NOMO-1 treated with DMSO at 0.1 percent for 48 hours (cell line): ENCODE measurements around the gene RHCG.
A peak's percentile ranks its signal among the peaks of the same experiment; 100 is the strongest.
"Not testable (repeated sequence)": the region's sequence is repeated elsewhere in the genome, so short reads cannot be mapped to it uniquely, and the experiment has no call there.

ENCODE experiments used
- DNase-seq: peaks from one replicate; lab custom pipeline; 2025; ENCODE audit not compliant: unreplicated experiment; lab: John Stamatoyannopoulos, UW

RHCG gene

DNA sequence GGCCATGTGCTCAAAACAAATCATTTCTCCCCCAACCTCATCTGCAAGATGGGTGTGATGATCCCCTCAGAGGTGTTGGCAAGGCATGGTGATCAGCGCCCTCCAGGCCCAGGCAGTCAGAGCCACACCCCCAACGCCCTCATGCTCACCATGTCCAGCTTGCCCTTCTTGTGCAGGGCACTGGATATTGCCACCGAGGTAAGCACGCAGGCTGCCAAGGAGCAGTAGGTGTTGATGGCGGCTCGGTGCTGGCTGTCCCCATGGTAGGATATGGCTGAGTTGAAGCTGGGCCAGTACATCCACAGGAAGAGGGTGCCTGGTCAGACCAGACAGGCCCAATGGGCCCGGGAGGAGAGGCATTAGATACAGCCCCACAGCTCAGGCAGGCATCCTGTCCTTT, 17.2 kb downstream of the RHCG start:
- DNase-seq = no peak

DNA sequence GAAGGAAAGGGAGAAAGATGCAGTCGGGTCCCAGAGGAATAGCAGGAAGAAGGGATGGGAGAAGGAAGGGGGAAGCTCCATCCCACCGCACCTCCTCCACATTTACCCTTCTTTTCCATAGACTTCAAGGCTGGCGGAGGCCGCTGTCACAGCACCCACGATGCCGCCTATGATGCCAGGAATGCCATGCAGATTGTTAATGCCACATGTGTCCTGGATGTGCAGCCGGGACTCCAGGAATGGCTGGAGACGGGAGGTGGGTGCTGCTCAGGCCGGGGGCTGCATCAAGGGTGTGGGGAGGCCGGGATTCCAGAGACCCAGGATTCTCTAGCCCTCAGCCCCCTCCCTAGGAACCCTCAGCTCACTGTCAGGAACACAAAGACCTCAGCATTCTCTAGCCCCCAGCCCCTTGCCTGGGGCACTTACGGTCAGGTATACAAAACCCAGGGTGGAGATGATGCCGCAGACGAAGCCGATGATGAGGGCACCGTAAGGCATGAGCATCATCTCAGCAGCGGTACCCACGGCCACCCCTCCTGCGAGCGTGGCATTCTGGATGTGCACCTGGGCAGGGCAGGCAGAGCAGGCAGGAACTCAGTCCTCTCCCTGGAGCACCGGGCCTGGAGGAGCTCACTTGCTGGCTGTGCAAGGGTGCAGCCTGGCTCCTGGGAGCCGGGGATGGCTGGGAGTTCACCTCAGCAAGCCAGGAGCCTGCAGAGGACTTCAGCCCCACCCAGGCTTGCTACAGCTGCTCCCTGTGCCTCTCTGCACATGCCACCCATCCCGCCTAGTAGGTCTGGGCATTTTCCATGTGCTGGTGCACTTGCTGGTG, 18.8 kb downstream of the RHCG start:
- no peak for DNase-seq

DNA sequence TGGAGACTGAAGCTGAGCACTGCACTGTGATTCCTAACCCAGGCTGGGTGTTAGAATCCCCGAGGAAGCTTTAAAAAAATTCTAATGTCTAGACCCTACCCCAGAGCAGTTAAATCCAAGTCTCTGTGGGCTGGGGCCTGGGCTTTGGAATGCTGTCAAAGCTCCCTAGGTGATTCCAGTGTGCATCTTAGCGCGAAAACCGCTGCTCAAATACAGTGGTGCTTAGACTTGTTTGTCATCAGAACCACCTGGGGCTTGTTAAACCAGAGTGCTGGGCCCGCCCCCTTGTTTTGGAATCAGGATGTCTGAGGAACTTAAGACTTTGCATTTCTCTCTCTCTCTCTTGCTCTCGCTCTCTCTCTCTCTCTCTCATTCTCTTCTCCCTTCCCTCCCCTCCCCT, 20.7 kb downstream of the RHCG start:
- no peak for DNase-seq

DNA sequence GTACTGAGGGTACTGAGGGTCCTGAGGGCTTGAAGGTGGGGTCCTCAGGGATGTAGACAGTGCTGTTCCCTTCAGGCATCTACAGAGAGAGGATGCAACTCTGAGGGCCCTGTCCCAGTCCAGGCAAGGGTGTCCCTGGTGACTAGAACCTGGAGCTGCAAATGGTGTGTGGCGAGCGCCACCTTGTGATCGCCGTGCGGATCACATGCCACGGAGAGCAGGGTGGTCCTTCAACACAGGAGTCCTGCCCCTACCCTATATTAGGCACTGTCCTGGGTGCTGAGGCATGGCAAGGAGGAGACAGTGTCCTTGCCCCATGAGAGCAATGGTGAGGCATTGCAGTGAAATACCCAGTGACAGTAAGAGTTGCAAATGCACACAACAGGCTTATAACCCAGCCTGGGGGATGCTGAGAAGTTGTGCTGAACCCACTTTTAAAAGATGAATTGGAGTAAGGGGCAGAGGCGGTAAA, 23.6 kb downstream of the RHCG start:
- DNase-seq = peak; percentile 53

DNA sequence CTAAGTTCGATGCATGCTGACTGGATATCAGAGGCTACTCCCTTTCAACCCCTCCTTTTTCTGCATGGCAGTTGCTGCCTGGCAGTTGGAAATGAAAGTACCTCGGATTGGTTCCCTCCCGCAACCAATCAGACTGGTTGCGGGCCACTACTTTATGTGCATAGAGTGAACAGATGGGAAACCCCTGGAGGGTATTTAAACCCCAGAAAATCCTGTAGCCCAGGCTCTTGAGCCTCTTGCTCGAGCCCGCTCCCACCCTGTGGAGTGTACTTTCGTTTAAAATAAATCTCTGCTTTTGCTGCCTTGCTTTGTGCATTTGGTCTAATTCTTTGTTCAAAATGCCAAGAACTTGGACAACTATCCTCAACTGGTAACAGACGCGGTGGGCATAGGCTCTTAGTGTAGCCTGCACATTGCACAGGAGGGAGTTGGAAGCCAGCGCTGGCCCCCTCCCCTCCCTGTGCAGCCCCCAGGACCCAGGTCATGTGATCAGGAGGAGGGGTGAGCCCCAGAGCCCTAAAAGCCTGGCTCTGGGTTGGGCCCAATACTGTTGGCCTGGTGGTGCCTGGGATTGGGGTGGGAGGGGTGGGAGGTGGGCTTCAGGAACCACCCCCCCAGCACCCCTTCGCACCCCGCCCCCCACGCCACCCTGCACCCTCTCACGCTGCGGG, 26.8 kb downstream of the RHCG start:
- no peak for DNase-seq

DNA sequence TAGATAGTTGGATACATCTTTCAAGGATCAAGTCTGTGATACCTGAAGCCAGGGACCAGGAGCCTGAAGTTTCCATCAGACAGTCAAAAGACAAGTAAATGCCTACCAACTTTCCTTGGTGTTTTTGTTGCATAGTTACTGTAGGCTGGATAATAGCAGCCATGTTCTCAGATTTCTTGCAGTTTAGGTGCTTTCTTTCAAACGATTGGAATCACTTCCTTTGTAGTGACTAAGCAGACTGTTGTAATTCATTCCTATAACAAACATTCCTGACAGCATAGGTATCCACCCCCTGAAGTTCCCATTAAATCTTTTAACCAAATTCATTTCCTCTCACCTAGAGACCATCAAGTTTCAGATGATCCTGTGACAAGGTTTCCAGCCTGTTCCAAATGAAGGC, 27.6 kb downstream of the RHCG start:
- not testable (repeated sequence) for DNase-seq

DNA sequence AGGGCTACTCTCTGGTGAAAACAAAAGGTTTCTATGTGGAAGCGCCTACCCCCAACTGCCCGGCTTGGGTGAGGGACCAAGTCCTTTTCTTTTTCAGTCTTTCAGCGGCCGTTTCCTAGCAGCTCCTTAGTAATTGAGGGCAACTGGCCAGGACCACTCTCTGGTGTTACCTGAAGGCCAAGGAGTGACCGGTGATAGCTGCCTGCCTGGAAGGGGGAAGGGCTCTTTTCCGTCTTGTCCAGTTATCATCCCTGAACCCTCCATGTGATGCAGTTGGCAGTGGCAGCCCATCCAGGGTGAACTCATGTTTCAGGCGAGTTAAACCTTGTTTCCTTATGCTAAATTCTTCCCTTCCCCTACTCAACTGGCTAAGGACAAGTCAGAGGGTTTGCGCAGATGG, 33.3 kb downstream of the RHCG start:
- no peak for DNase-seq

DNA sequence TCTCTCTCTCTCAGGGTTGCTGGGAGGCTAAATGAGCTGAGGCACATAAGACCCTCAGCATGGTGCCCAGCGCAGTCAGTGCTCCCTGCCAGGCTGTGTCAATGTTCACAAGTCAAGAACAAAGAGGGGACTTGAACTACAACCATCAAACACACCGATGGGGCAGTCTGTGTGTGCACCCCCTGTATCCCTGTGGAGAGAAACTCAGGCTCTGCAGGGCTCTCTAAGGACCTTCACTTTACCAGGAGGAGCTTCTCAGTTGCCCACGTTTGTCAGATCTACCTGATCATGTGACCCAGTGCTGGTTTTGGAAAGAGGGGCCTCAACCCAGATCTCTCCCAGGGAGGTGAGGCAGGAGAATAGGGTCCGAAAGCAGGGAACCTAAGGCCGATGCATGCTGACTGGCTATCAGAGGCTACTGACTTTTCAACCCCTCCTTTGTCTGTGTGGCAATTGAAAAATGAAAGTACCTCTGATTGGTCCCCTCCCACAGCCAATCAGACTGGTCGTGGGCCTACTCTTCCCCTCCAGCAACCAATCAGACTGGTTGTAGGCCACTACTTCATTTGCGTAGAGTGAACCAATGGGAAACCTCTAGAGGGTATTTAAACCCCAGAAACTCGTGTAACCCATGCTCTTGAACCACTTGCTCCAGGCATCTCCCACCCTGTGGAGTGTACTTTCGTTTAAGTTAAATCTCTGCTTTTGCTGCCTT, 34.0 kb downstream of the RHCG start:
- DNase-seq = peak; percentile 19

DNA sequence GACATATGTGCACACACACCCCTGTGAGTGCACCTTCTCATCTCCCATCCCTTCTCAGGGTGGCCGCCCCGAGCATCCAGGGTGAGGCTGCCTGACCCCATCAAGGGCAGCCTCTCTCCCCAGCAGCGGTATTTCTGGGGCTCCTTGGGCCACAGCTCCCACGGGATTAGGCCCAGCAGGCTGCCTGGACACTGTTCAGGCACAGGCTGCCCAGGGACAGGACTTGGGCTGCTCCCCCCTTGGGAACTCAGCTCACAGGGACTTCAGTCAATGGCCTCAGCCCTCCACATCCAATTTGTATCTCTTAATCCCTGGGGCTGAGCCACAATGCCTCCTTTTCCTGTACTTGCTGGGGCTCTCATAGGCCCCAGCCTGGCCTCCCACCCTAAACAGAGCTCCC, 35.0 kb downstream of the RHCG start:
- DNase-seq = no peak

DNA sequence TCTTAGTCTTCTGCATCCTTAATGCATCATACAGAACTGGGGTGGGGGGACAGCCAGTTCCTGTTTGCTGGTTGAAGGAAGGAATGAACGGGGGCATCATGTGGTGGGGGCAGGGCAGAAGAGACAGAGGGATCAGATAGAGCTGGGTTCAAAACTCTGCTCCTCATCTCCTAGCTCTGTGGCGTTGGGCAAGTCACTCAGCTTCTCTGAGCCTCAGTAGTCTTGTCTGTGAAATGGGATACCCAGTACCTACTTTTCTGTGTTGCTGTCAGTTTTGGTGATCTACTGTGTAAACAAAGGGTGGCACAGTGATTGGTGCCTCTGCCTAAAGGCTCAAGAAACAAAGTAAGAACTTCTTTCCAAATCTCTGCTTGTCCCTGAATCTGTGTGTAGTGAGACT, 36.3 kb downstream of the RHCG start:
- no peak for DNase-seq

DNA sequence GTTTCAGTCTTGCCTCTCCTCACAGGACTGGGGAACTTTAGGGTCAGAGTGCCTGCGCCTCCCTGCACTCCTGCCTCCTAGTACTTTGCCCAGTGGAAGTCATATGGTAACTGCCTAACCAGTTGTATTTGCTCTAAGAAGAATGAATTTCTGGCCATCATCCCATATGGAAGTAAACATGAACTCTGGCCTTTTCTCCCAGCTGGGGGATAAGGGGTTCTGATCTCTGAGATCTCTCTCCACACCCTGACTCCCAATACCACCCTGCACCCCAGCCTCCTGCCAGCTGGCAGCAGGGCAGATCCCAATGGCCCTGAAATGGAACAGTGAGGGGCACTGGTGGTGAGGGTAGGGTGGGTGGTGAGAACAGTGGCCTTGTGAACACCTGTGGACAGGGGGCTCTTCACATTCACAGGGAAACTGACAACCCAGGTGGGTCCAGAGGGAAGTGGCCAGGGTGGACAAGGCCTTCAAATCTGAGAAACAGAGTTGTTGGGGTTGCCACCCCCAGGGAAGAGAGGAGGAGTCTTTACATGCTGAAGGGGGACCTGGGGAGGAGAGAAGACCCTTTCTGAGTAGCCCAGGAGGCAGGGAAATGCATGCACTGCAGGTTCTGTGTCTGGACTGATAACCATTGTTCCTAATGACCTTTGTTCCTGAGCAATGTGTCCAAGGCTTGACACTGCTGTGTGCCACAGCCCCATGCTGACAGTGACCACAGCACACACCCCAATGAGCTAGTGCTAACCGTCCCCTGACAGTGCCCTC, 36.9 kb downstream of the RHCG start:
- DNase-seq = no peak

DNA sequence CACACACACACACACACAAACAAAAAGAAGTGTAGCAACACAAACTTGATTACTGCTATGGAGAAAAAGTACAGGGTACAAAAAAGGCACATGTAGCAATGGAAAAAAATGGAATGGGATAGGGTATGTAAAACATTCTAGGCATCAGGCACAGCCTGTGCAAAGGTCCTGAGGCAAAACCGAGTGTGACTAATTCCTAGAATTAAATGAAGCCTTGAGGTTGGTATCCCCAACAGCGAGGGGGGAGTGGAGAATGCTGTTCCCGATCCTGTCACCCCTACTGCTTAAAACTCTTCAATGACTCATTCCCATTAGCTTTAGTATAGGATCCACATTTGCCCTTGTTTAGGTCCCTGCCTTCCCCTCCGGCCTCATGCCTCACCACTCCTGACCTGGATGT, 37.9 kb downstream of the RHCG start:
- DNase-seq = no peak

DNA sequence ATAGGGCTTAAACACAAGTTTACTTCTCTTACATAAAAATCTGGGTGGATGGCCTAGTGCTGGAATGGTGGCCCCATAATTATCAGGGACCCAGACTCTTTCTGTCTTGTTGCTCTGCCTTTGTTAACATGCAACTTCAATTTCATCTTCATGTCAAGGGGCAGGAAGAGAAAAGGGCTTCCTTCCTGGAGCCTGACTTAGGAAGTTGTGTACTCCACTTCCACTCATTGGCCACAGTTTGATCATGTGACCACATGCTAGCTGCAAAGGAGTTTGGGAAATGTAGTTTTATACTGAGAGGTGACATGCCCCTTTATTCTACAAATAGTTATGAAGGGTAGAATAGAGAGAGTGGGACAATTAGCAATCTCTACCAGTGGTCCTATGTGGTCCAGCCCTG, 39.3 kb downstream of the RHCG start:
- peak; percentile 10 for DNase-seq

DNA sequence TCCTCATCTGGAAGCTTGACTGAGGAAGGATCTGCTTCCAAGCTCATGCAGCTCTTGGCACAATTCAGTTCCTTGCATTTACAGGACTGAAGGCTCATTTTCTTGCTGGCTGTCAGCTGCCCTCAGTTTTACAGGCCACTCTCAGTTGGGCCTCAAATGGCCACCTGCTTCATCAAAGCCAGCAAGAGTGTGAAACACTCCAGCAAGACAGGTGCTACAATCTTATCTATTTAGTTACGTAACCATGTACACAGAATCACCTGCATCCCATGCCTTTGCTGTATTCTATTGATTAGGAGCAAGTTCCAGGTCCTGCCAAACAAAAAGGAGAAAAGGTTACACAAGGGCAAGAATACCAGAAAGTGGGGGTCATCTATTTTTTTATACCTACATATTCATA, 40.8 kb downstream of the RHCG start:
- DNase-seq = no peak

DNA sequence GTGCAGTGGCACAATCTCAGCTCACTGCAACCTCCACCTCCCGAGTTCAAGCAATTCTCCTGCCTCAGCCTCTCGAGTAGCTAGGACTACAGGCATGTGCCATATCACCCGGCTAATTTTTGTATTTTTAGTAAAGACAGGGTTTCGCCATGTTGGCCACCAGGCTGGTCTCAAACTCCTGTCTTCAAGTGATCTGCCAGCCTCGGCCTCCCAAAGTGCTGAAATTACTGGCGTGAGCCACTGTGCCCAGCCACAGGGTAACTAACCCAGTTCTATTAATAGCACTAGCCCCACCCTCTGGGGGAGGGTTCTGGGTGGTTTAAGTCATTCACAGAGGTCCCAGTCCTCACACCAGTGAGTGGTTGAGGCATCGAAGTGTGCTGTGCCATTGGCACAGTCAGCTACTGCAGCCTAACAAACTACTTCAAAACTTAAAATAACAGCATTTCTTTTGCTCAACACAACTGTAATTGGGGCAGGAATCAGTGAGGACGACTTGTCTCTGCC, 44.0 kb downstream of the RHCG start:
- DNase-seq = no peak

DNA sequence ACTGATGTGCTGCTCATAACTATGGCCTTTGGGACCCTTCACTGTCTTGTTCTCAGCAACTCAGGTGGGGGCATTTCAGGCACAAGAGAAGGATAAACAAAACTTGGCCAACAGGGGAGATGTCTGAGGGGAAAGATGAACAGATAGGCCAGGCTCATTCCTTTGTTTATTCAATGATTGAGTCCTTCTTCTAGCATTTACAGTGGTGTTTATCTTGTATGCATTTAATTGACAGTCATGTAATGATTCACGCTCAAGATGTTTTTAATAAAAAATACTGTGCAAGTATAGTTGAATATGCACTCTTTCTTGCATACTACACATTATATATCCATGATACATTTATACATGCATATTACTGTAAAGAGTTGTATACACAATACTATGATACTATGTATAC, 44.5 kb downstream of the RHCG start:
- no peak for DNase-seq

DNA sequence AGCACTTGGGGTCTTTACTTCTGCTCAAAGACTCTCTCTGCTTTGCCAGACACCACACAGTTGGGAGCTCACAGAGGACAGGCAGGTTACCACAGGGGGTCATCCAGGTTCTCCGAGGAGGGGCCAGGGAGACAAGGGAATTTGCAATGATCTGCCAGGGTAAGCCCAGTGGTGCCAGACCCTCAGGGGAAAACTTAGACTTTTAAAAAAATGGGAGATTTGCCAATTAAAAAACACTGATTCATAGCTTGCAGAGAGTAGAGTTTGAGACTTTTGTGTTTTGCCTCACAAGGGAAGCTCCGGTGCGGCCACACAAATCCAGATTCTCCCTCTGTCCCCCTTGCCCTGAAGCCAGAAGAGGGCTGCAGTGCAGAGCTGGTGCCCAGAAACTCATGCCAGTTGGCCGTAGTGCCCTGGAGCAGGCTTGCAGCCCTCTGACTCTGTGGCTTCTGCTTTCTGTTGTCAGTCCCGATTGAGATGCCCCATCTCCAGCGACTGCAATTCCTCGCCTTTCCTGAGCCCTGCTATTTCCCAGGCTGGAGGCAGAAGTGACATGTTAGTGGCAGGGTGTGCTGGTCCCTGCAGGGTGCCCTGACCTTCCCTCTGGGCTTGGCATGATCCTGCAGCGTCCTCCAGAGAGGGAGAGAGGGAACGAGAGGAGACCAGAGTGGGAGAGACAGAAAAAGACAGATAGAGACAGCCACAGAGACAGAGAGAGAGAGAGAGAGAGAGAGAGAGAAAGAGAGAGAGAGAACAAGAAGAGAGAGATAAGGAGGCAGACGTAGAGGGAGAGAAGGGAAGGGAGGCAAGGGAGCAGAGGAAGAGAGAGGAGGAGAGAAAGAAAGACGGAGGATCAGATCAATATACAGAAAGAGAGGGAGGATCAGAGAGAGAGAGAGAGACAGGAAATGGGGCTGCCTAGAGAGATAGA, 46.0 kb downstream of the RHCG start:
- no peak for DNase-seq

DNA sequence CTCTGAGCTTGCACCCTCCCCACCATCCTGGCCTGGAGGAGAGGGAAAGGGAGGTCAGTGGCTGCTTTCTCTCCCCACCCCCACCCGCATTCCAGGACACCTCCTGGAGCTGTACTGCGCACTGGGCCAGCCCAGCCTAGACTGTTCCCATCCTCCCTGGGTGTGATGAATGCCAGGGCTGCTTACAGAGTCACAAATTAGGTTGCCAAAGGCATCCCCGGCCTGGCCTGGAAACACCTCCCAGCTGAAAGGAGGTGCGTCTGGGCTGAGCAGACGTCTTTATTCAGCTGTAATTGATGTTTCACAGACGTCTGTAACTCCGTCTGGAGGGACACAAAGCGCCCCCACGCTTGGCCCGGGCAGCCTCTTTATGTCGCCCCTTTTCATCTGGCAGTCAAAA, 47.6 kb downstream of the RHCG start:
- DNase-seq = no peak

DNA sequence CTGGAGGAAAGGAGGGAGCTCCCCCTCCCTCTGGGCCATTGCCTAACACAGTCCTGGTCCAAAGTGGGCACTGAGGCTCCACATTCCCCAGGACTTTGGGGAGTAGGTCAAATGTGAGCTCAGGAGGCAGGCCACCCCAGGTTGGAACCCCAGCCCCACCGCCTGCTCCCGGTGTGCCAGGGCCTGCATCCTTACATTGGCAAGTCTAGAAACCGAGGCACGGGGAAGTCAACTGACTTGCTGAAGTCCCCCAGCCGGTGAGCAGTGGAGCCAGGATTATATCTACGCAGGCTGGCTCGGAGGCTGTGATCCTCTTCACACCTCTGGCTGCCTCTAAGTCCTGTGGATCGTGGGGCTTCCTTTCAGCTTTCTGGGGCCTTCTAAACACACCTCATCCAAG, 48.7 kb downstream of the RHCG start:
- DNase-seq = no peak
